Endothelial cell of umbilical vein (primary cell): ENCODE measurements around the gene PACS1. TPM values are rescaled to one million over a fixed set of nuclear protein-coding genes. Genes with fewer than 3 reads are reported as not detected.

ENCODE experiments used
- BruUV-seq: library from RNA; stranded (reverse); fragments of 400-500 nt; replicated peaks from 2 replicates; lab custom pipeline; 2021; lab: Mats Ljungman, UMichigan
- CTCF ChIA-PET: fragments of 300-600, 350-600 bp; sonication (Branson Sonifier 250); formaldehyde crosslinking; loops from one replicate; lab custom pipeline; 2021; ENCODE audit warnings: antibody characterized with exemption, inconsistent platforms; lab: Charles Lee
- POLR2A ChIA-PET: fragments of 300-600, 350-600 bp; sonication (Branson Sonifier 250); formaldehyde crosslinking; loops from one replicate; lab custom pipeline; 2021; ENCODE audit warnings: antibody characterized with exemption, inconsistent platforms; lab: Charles Lee
- DNase-seq: peaks from one replicate; pipeline ENCODE4 v3.0.0-alpha.2; 2011; ENCODE audit warnings: low read depth, low spot score
- FAIRE-seq: peaks from 2 replicates; lab custom pipeline; 2011; peaks lifted over from hg19 to GRCh38; lab: Jason Lieb, UNC
- H2AFZ ChIP-seq: 2 replicates; pipeline ENCODE4 v1.6.0; 2012; ENCODE audit warnings: low read depth, low read length, control low read depth, inconsistent platforms
- H3K27ac ChIP-seq: 2 replicates; pipeline ENCODE4 v1.5.1; 2011; ENCODE audit warnings: low read depth, mild to moderate bottlenecking, control low read depth, low read length, moderate library complexity; ENCODE audit not compliant: insufficient read depth
- H3K27me3 ChIP-seq, 2 experiments: 2 replicates each; pipeline versions ENCODE4 v1.6.0 to v1.6.1; 2011; ENCODE audit warnings: low read length in 2 of 2, mixed read lengths in 1 of 2; ENCODE audit not compliant: control insufficient read depth in 2 of 2, insufficient read depth in 2 of 2
- H3K36me3 ChIP-seq, 2 experiments: 2 replicates in 1 of 2; 3 replicates in 1 of 2; pipeline ENCODE4 v1.5.1; 2011; ENCODE audit warnings: low read length in 2 of 2, mild to moderate bottlenecking in 1 of 2, moderate library complexity in 1 of 2; ENCODE audit not compliant: control insufficient read depth in 2 of 2, insufficient read depth in 2 of 2; ENCODE audit errors: extremely low read depth in 1 of 2
- H3K4me1 ChIP-seq: 3 replicates; pipeline ENCODE4 v1.5.1; 2011; ENCODE audit warnings: mild to moderate bottlenecking, low read length; ENCODE audit not compliant: control insufficient read depth, insufficient read depth; ENCODE audit errors: extremely low read depth
- H3K4me2 ChIP-seq: 2 replicates; pipeline ENCODE4 v1.6.1; 2011; ENCODE audit warnings: low read length, control low read depth, mixed read lengths; ENCODE audit not compliant: insufficient read depth
- H3K4me3 ChIP-seq, 3 experiments: fragments of 200-600 bp in 1 of 3; sonication (generic), shearing (Covaris generic) in 1 of 3; replicated peaks in 1 of 3; 2 replicates each; pipeline ENCODE4 v1.5.1; 2011 to 2016; ENCODE audit warnings: control low read depth in 3 of 3, low read length in 3 of 3, mild to moderate bottlenecking in 2 of 3, inconsistent platforms in 1 of 3, low read depth in 1 of 3, moderate library complexity in 1 of 3; ENCODE audit not compliant: insufficient read depth in 1 of 3
- H3K79me2 ChIP-seq: 2 replicates; pipeline ENCODE4 v1.6.0; 2012; ENCODE audit warnings: low read length, inconsistent platforms; ENCODE audit not compliant: control insufficient read depth, insufficient read depth
- H3K9ac ChIP-seq: replicated peaks from 2 replicates; pipeline ENCODE3; 2011; ENCODE audit warnings: low read length, control low read depth; ENCODE audit not compliant: insufficient read depth; ENCODE audit errors: extremely low read depth
- H3K9me1 ChIP-seq: replicated peaks from 3 replicates; pipeline ENCODE4 v1.6.0; 2011; ENCODE audit warnings: mild to moderate bottlenecking, low read length; ENCODE audit not compliant: control insufficient read depth, insufficient read depth; ENCODE audit errors: extremely low read depth
- H3K9me3 ChIP-seq: replicated peaks from 2 replicates; pipeline ENCODE4 v1.5.1; 2012; ENCODE audit warnings: low read length, inconsistent platforms; ENCODE audit not compliant: control insufficient read depth, insufficient read depth
- H4K20me1 ChIP-seq: replicated peaks from 2 replicates; pipeline ENCODE3; 2011; ENCODE audit warnings: mild to moderate bottlenecking, low read length; ENCODE audit not compliant: control insufficient read depth, insufficient read depth; ENCODE audit errors: extremely low read depth
- FOS ChIP-seq: IDR thresholded peaks from 2 replicates; pipeline ENCODE4 v1.6.1; 2011; ENCODE audit warnings: mild to moderate bottlenecking, low read length, moderate library complexity, borderline replicate concordance; ENCODE audit not compliant: insufficient read depth
- GATA2 ChIP-seq: IDR thresholded peaks from 2 replicates; pipeline ENCODE4 v1.7.0; 2011; ENCODE audit warnings: low read depth, mild to moderate bottlenecking, moderate library complexity, mixed read lengths, low read length; ENCODE audit not compliant: insufficient read length, insufficient read depth
- MYC ChIP-seq: IDR thresholded peaks from one replicate; pipeline ENCODE4 v1.6.1; 2011; ENCODE audit warnings: mild to moderate bottlenecking, low read depth, low read length
- dilution Hi-C: fragments of 300-500 bp; cut with MboI; formaldehyde crosslinking; loops from one replicate; pipeline ENCODE4 v1.15.0; 2019; ENCODE audit warnings: low sequenced_read_pairs; ENCODE audit not compliant: extremely low pct_ligation_motif_present
- intact Hi-C: fragments of 100-400 bp; cut with micrococcal nuclease; formaldehyde crosslinking; loops from one replicate; pipeline ENCODE4 v1.10.0; 2022
- polyA plus RNA-seq, 4 experiments: library from polyadenylated mRNA; depleted of rRNA in 3 of 4; stranded (reverse) in 3 of 4; unstranded in 1 of 4; fragments of >200 nt; gene quantifications; 2 replicates each; pipeline versions ENCODE4 v1.2.1 to v1.2.3, GENCODE V29; 2011 to 2012; ENCODE audit warnings: missing spikeins in 1 of 4
- total RNA-seq: library from RNA; stranded (reverse); gene quantifications from 2 replicates; pipeline ENCODE4 v1.2.3, GENCODE V29; 2021
- TF ChIP-seq, protein P1 (sequence below), 2 donors: IDR thresholded peaks; 1 replicate in 1 of 2; 2 replicates in 1 of 2; pipeline ENCODE4 v1.5.1; 2011; ENCODE audit warnings: low read length in 2 of 2, mild to moderate bottlenecking in 2 of 2, moderate library complexity in 2 of 2, control low read depth in 1 of 2, inconsistent platforms in 1 of 2, low read depth in 1 of 2; ENCODE audit not compliant: insufficient read depth in 1 of 2; ENCODE audit errors: extremely low read depth in 1 of 2
- TF ChIP-seq, protein P2 (sequence below): IDR thresholded peaks from 2 replicates; pipeline ENCODE4 v1.6.1; 2011; ENCODE audit not compliant: insufficient read depth, insufficient read length

The PACS1 gene
- total and polyA plus RNA-seq, 2 donors (not counting 3 experiments of a cell fraction or from before 2014, with no cell fraction given), result 26.4 to 64.4 TPM

DNA sequence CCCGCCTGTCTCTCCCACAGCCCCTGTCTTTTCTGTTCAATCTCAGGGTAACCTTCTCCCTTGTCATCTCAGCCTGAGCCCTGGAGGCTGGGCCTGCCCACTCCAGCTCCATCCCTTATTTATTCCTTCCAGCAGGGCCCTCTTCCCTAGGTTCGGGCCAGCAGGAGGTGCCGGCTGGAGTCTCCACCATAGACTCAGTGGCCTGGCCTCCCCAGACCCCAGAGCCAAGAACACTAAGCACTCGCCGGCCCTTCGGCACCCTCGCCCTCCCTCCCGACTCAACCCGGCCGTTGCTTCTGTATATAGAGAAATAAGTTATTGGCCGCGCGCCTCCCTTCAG, 196.9 kb downstream of the PACS1 start:
- ChIA-PET POLR2A (interaction anchor here (1.6 kb wide), 2 partner anchors 9 to 22 kb away, joined by 5 to 12 read pairs; partner anchors contain the start of gene YIF1A), CTCF (interaction anchor here (0.7 to 6.2 kb wide), 3 partner anchors 15 to 379 kb away, joined by 3 to 53 read pairs (median 3); partner anchors contain the start of gene FIBP)
- H3K9me3 ChIP-seq, result no peaks in the 10 kb centered on the region
- no TSS peak for BruUV-seq
- H3K9me1 ChIP-seq, result no peaks in the 10 kb centered on the region
- H4K20me1 ChIP-seq, result no peaks in the 10 kb centered on the region
- FAIRE-seq (peak; percentile 47), DNase-seq (no peak)
- TF ChIP-seq, protein P1, sequence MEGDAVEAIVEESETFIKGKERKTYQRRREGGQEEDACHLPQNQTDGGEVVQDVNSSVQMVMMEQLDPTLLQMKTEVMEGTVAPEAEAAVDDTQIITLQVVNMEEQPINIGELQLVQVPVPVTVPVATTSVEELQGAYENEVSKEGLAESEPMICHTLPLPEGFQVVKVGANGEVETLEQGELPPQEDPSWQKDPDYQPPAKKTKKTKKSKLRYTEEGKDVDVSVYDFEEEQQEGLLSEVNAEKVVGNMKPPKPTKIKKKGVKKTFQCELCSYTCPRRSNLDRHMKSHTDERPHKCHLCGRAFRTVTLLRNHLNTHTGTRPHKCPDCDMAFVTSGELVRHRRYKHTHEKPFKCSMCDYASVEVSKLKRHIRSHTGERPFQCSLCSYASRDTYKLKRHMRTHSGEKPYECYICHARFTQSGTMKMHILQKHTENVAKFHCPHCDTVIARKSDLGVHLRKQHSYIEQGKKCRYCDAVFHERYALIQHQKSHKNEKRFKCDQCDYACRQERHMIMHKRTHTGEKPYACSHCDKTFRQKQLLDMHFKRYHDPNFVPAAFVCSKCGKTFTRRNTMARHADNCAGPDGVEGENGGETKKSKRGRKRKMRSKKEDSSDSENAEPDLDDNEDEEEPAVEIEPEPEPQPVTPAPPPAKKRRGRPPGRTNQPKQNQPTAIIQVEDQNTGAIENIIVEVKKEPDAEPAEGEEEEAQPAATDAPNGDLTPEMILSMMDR (IDR thresholded peaks at IDR 0.05; ENCODE audit: extremely low read depth in 1 of 2, insufficient read depth in 1 of 2, low read depth in 1 of 2, low read length in 2 of 2), result no peak
- no peak for TF ChIP-seq FOS
- no peak for TF ChIP-seq GATA2
- no peak for TF ChIP-seq MYC
- TF ChIP-seq, protein P2, sequence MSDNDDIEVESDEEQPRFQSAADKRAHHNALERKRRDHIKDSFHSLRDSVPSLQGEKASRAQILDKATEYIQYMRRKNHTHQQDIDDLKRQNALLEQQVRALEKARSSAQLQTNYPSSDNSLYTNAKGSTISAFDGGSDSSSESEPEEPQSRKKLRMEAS, result no peak
- H2AFZ ChIP-seq, result peak overlapping the region; percentile 56
- no peak overlapping the region for H3K27ac ChIP-seq
- H3K36me3 ChIP-seq, result peaks cover under 1 to 28% of the 10 kb centered on the region in 2 experiments
- H3K4me3 ChIP-seq, result peak overlapping the region in 2 of 3 experiments; percentile 37 to 46
- peak overlapping the region; percentile 22 for H3K9ac ChIP-seq
- peaks cover 12% of the 10 kb centered on the region for H3K4me1 ChIP-seq
- dilution Hi-C loops (no loop called here), intact Hi-C loops (loop anchor here (1.0 kb wide), 1 partner anchor 22 kb away; the partner anchor contains the start of gene YIF1A)
- H3K27me3 ChIP-seq, result no peaks in the 10 kb centered on the region
- peaks cover 28% of the 10 kb centered on the region for H3K79me2 ChIP-seq
- peak overlapping the region; percentile 70 for H3K4me2 ChIP-seq
